Cerebellar nuclear complex (tissue), 1 donor: ENCODE data around the gene GMCL2.

Experiments used
- DNase-seq, 2 experiments: peaks; one replicate each; lab custom pipeline; 2025; lab: John Stamatoyannopoulos, UW

Gene GMCL2

DNA sequence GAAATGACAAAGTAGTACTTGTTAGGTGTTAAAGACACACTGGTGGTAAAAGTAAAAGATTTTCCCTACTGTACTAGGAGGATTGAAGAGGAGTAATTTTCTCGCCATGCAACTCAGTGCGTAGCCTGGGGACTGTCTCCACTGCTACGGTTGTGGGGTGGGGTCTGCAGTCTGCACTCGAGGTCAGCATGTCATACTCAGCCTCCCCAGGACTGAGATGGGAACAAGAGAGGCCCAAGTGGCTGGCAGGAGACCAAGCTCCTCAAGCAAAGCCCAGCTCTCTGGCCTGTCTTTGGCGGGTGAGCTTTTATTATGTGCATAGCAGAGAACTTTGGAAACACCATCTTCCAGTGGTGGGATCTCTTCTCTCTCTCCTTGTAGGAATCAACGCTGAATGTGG is 43.9 kb downstream of the GMCL2 start:
- DNase-seq: no peak

DNA sequence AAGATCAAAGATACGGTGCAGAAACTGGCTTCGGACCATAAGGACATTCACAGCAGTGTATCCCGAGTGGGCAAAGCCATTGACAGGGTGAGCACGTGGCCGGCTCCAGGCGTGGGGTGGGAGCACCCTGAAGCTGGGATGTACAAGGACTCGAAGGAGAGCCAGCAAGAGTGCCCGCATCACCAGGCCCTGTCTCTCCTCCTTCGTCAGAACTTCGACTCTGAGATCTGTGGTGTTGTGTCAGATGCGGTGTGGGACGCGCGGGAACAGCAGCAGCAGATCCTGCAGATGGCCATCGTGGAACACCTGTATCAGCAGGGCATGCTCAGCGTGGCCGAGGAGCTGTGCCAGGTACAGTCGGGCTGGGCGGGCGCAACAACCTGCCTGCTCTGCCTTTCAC is 44.5 kb downstream of the GMCL2 start:
- DNase-seq: no peak

DNA sequence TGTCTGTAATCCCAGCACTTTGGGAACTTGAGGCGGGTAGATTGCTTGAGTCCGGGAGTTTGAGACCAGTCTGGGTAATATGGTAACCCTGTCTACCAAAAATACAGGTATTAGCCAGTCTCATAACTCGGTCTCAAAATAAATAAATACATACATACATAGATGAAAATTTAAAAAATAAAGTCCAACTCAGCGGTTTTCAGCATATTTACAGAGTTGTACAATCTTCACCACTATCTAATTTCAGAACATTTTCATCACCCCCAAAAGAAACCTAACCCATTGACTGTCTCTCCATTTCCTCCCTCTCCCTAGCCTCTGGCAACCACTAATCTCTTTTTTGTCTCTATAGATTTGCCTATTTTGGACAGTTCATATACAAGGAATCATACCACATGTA is 45.6 kb downstream of the GMCL2 start:
- no peak for DNase-seq

DNA sequence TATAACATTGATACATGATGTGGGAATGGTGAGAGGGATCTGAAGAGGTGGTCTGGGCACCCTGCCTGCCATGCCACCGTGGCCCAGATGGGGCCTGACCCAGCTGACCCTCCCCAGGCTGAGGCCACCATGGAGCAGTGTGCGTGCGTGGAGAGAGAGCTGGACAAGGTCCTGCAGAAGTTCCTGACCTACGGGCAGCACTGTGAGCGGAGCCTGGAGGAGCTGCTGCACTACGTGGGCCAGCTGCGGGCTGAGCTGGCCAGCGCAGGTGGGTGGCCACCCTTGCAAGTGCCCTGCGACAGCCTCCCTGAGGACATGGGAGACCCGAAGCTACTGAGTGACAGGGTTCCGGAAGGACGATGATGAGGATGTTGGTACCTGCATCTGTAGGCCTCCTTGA is 49.2 kb downstream of the GMCL2 start:
- no peak for DNase-seq

DNA sequence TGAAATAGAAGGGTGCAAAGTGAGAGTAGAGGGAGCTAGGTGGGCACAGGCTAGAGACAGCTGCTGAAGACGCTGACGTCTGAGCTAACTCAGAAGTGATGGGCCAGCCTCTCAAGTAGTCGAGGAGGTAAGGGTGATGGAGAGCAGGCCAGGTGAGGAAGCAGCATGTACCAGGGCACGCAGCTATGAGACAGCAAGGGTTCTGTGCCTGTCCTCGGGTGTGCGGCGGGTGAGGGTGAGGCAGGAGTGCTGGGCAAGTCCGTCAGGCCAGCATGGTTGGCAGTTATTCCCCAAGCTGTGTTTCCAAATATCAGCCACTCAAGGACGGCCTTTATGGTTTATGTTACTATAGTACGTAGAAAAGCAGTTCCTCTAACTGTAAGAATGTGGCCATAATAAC is 50.2 kb downstream of the GMCL2 start:
- no peak for DNase-seq
